Activated CD4-positive, alpha-beta T cell treated with anti-CD3 and anti-CD28 coated beads, Interleukin-2, amount 50 U/mL, for 48 hours (primary cell): ENCODE results near the gene SRP19.
"Not testable (repeated sequence)": the region's sequence is repeated elsewhere in the genome, so short reads cannot be mapped to it uniquely, and the experiment has no call there.

ENCODE experiments used
- DNase-seq, 2 experiments: peaks; one replicate each; pipeline ENCODE4 v3.0.0-alpha.2; 2020

Gene SRP19

GRCh38 chr5:112860929-112861637 is at the start of gene SRP19:
Gene SRP19, plus strand, starts transcription at chr5:112861287. Its CDS starts 90 bp downstream, at chr5:112861377.
- peak; percentile 90 to 93 for DNase-seq

- DNase-seq, result no peak
Measured at GRCh38 chr5:112812549-112812948, 48.5 kb upstream of the SRP19 start.

- no peak for DNase-seq
Measured at GRCh38 chr5:112820246-112820645, 40.8 kb upstream of the SRP19 start.

GRCh38 chr5:112822456-112822855 is 38.6 kb upstream of the SRP19 start:
- DNase-seq, result no peak

- DNase-seq, result no peak
Measured at GRCh38 chr5:112823181-112823580, 37.9 kb upstream of the SRP19 start.

GRCh38 chr5:112823656-112824055 is 37.4 kb upstream of the SRP19 start:
- no peak for DNase-seq

GRCh38 chr5:112824197-112824596 is 36.9 kb upstream of the SRP19 start:
- DNase-seq, result no peak

- DNase-seq, result no peak
Measured at GRCh38 chr5:112830378-112830777, 30.7 kb upstream of the SRP19 start.

- no peak for DNase-seq
Measured at GRCh38 chr5:112833971-112834370, 27.1 kb upstream of the SRP19 start.

GRCh38 chr5:112844489-112844888 is 16.6 kb upstream of the SRP19 start:
- no peak for DNase-seq

GRCh38 chr5:112846556-112846955 is 14.5 kb upstream of the SRP19 start:
- DNase-seq, result no peak

GRCh38 chr5:112847306-112847705 is 13.8 kb upstream of the SRP19 start:
- DNase-seq, result no peak

GRCh38 chr5:112848116-112848811 is 12.8 kb upstream of the SRP19 start:
- no peak for DNase-seq

GRCh38 chr5:112849912-112850311 is 11.2 kb upstream of the SRP19 start:
- DNase-seq, result no peak

GRCh38 chr5:112854651-112855050 is 6.4 kb upstream of the SRP19 start:
- no peak for DNase-seq

GRCh38 chr5:112857866-112858265 is 3.2 kb upstream of the SRP19 start:
- no peak for DNase-seq

- not testable (repeated sequence) for DNase-seq
Measured at GRCh38 chr5:112860571-112860928, 537 bp upstream of the SRP19 start.

GRCh38 chr5:112861638-112861985 is 525 bp downstream of the SRP19 start:
- no peak for DNase-seq

- no peak for DNase-seq
Measured at GRCh38 chr5:112862085-112862484, 998 bp downstream of the SRP19 start.

GRCh38 chr5:112863549-112863948 is 2.5 kb downstream of the SRP19 start:
- DNase-seq, result no peak

GRCh38 chr5:112865128-112865527 is 4.0 kb downstream of the SRP19 start:
- DNase-seq, result no peak

GRCh38 chr5:112866739-112867138 is 5.7 kb downstream of the SRP19 start:
- no peak for DNase-seq

- DNase-seq, result no peak
Measured at GRCh38 chr5:112867411-112867810, 6.3 kb downstream of the SRP19 start.

GRCh38 chr5:112869948-112870347 is 8.9 kb downstream of the SRP19 start:
- no peak for DNase-seq

GRCh38 chr5:112870966-112871365 is 9.9 kb downstream of the SRP19 start:
- no peak for DNase-seq
